Esophagus muscularis mucosa (tissue), 4 donors: ENCODE measurements around the gene SENP7. TPM values are rescaled to one million over a fixed set of nuclear protein-coding genes. Genes with fewer than 3 reads are reported as not detected.

Experiments
- DNase-seq: peaks from one replicate; pipeline ENCODE4 v3.0.0-alpha.2; 2017; ENCODE audit errors: extremely low spot score
- H3K27ac ChIP-seq, 4 donors: fragments of 200-600 bp; sonication (generic); replicated peaks in 1 of 4; 1 replicate in 3 of 4; 2 replicates in 1 of 4; pipeline ENCODE4 v1.5.1; 2016 to 2019; ENCODE audit warnings: mild to moderate bottlenecking in 1 of 4
- H3K27me3 ChIP-seq, 4 donors: fragments of 200-600 bp; sonication (generic); one replicate each; pipeline versions ENCODE4 v1.5.1 to v1.6.0; 2016 to 2019
- H3K36me3 ChIP-seq, 4 donors: fragments of 200-600 bp; sonication (generic); one replicate each; pipeline ENCODE4 v1.5.1; 2016 to 2019
- H3K4me1 ChIP-seq, 4 donors: fragments of 200-600 bp; sonication (generic); one replicate each; pipeline ENCODE4 v1.5.1; 2016 to 2019
- H3K4me3 ChIP-seq, 4 donors: fragments of 200-600 bp; sonication (generic); 1 replicate in 2 of 4; 2 replicates in 2 of 4; pipeline ENCODE4 v1.5.1; 2016 to 2019; ENCODE audit warnings: mild to moderate bottlenecking in 4 of 4, moderate library complexity in 1 of 4
- H3K9me3 ChIP-seq, 4 donors: fragments of 200-600 bp; sonication (generic); 1 replicate in 3 of 4; 2 replicates in 1 of 4; pipeline ENCODE4 v1.5.1; 2016 to 2019
- CTCF ChIP-seq, 3 experiments: fragments of 200-600 bp in 2 of 3; fragments of 450-650 bp in 1 of 3; sonication (generic) in 2 of 3; IDR thresholded peaks; one replicate each; pipeline ENCODE4 v1.5.1; 2017 to 2019; ENCODE audit warnings: antibody characterized with exemption in 3 of 3, mild to moderate bottlenecking in 2 of 3, moderate library complexity in 1 of 3
- EP300 ChIP-seq: sonication (generic); formaldehyde crosslinking; IDR thresholded peaks from one replicate; pipeline ENCODE4 v1.6.1; 2017; ENCODE audit warnings: antibody characterized with exemption
- POLR2A ChIP-seq: fragments of 450-650 bp; IDR thresholded peaks from one replicate; pipeline ENCODE4 v1.6.1; 2017; ENCODE audit warnings: antibody characterized with exemption, moderate library complexity, mild to moderate bottlenecking, low read depth
- POLR2AphosphoS5 ChIP-seq, 2 donors: sonication (generic); formaldehyde crosslinking; IDR thresholded peaks; one replicate each; pipeline ENCODE4 v1.6.1; 2017; ENCODE audit warnings: antibody characterized with exemption in 2 of 2
- WGBS: methylation state at CpG from one replicate; pipeline ENCODE4 v1.1.5; 2018; 5-methylcytosine and 5-hydroxymethylcytosine counted together
- intact Hi-C: fragments of 100-400 bp; cut with DNase I; formaldehyde crosslinking; loops from one replicate; pipeline ENCODE4 v1.15.1; 2023
- total RNA-seq, 4 donors: library from RNA; depleted of rRNA; stranded (reverse); fragments of >200 nt; gene quantifications; one replicate each; pipeline versions ENCODE4 v1.1.0 to v1.2.1, GENCODE V29; 2016

SENP7 gene
- total RNA-seq, 4 donors from 2014 or later: 13.7 to 23.3 (median 15.9) TPM

- intact Hi-C loops: no loop called here
- 60% methylated on average over 4 of the region's 4 CpGs for WGBS
- Histone ChIP-seq H3K27ac (no peak overlapping the region), H3K27me3 (peaks cover 0 to 12% (median 0%) of the 10 kb centered on the region in 4 donors), H3K36me3 (no peaks in the 10 kb centered on the region), H3K4me1 (no peaks in the 10 kb centered on the region), H3K4me3 (no peak overlapping the region), H3K9me3 (no peaks in the 10 kb centered on the region)
- DNase-seq: no peak
- TF ChIP-seq POLR2A: no peak
- no peak for TF ChIP-seq POLR2AphosphoS5 (IDR thresholded peaks at IDR 0.05)
- no peak for TF ChIP-seq CTCF (IDR thresholded peaks at IDR 0.05)
- TF ChIP-seq EP300: no peak
Observed at GRCh38 chr3:101521211-101521701, 8.2 kb upstream of the SENP7 start.

- TF ChIP-seq EP300: no peak
- no peak for TF ChIP-seq POLR2AphosphoS5 (IDR thresholded peaks at IDR 0.05)
- TF ChIP-seq POLR2A: no peak
- no peak for TF ChIP-seq CTCF (IDR thresholded peaks at IDR 0.05)
- Histone ChIP-seq H3K4me1 (no peaks in the 10 kb centered on the region), H3K27me3 (peaks cover 0 to 12% (median 0%) of the 10 kb centered on the region in 4 donors), H3K36me3 (no peaks in the 10 kb centered on the region), H3K4me3 (no peak overlapping the region), H3K27ac (no peak overlapping the region), H3K9me3 (no peaks in the 10 kb centered on the region)
- intact Hi-C loops: no loop called here
- DNase-seq: no peak
- 87% methylated on average over 6 of the region's 6 CpGs for WGBS
Observed at GRCh38 chr3:101519685-101520365, 6.8 kb upstream of the SENP7 start.

GRCh38 chr3:101518421-101518871 is 5.4 kb upstream of the SENP7 start:
- no peak for TF ChIP-seq POLR2A
- no peak for TF ChIP-seq POLR2AphosphoS5 (IDR thresholded peaks at IDR 0.05)
- no peak for TF ChIP-seq EP300
- no peak for TF ChIP-seq CTCF (IDR thresholded peaks at IDR 0.05)
- intact Hi-C loops: no loop called here
- H3K4me3 ChIP-seq: no peak overlapping the region
- H3K27ac ChIP-seq: no peak overlapping the region
- peaks cover 5 to 7% (median 6%) of the 10 kb centered on the region in 4 donors for H3K4me1 ChIP-seq
- 69% methylated on average over 3 of the region's 3 CpGs for WGBS
- H3K27me3 ChIP-seq: peaks cover 0 to 12% (median 0%) of the 10 kb centered on the region in 4 donors
- DNase-seq: no peak
- no peaks in the 10 kb centered on the region for H3K9me3 ChIP-seq
- no peaks in the 10 kb centered on the region for H3K36me3 ChIP-seq

- H3K27me3 ChIP-seq: peaks cover 0 to 12% (median 0%) of the 10 kb centered on the region in 4 donors
- H3K36me3 ChIP-seq: no peaks in the 10 kb centered on the region
- no peak for DNase-seq
- no peaks in the 10 kb centered on the region for H3K9me3 ChIP-seq
- TF ChIP-seq POLR2AphosphoS5 (IDR thresholded peaks at IDR 0.05): no peak
- TF ChIP-seq EP300: no peak
- TF ChIP-seq CTCF (IDR thresholded peaks at IDR 0.05): no peak
- TF ChIP-seq POLR2A: no peak
- intact Hi-C loops: loop anchor here (5.0 kb wide), 1 partner anchor 49 kb away; the partner anchor contains the start of gene TRMT10C
- 12% methylated on average over 12 of the region's 12 CpGs for WGBS
- H3K27ac ChIP-seq: peak overlapping the region; percentile 86 to 97 (median 96)
- peak overlapping the region; percentile 73 to 97 (median 91) for H3K4me3 ChIP-seq
- H3K4me1 ChIP-seq: peaks cover 17 to 34% (median 26%) of the 10 kb centered on the region in 4 donors
Observed at GRCh38 chr3:101513419-101513986, 491 bp upstream of the SENP7 start.
